Right ventricle myocardium superior (tissue), 1 donor: ENCODE data around the gene PSMA1. TPM values are rescaled to one million over a fixed set of nuclear protein-coding genes. Genes with fewer than 3 reads are reported as not detected.
"Not testable (repeated sequence)": the region's sequence is repeated elsewhere in the genome, so short reads cannot be mapped to it uniquely, and the experiment has no call there.

Experiments
- ATAC-seq: fragments of 200-7000 bp; cut with Tn5 transposase; one replicate; pipeline ENCODE4 v1.9.1; 2020; ENCODE audit warnings: mild to moderate bottlenecking; ENCODE audit not compliant: poor library complexity
- DNase-seq: peaks from one replicate; pipeline ENCODE4 v3.0.0-alpha.2; 2020
- intact Hi-C: fragments of 100-400 bp; cut with DNase I; formaldehyde crosslinking; loops from one replicate; pipeline ENCODE4 v1.11.2; 2022
- total RNA-seq: library from RNA; stranded (reverse); fragmentation: NEBNext Ultra II Directional; extraction: Animal tissue kit (Norgen Biotek cat#: 25700); gene quantifications from one replicate; pipeline ENCODE4 v1.2.1, GENCODE V29; 2021
- donor health status: DM: no; HTN: yes; CAD: no; lungs with severe emphysema.

PSMA1 gene
- total RNA-seq, 1 donor from 2014 or later = 110 TPM

DNA sequence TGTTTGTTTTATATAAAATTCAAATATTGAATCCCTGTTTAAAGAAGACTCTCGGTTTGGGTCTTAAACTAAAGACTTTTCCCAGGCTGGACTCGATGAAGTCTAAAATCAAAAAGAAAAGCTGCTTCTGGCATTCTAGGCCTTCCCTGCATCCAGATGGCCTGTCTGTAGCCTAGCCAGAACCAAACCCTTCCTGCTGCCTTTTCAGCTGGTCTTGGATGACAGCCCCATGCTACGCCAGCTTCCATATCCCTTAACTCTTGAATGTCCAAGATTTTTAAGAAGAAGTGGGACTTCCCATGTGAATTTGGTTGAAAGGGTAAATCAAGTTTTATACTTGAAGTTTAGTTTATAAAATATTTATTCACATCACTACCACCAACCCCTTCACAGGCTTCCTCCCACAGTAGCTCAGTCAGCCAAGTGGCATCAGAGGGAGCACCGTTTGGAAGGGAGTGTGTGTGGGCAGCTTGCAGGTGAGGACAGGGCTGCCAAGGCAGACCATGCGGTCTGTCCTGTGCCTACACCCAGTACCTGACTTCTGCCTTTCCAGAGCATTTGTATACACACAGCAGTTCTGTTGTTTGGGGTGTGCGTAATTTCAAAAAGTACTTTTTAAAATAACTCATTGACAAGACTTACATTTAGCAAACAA is 18.2 kb upstream of the PSMA1 start:
- intact Hi-C loops = loop anchor here (10.0 kb wide), 1 partner anchor 366 kb away; no protein-coding TSS in a partner anchor
- DNase-seq = no peak
- ATAC-seq = peak; percentile 40

DNA sequence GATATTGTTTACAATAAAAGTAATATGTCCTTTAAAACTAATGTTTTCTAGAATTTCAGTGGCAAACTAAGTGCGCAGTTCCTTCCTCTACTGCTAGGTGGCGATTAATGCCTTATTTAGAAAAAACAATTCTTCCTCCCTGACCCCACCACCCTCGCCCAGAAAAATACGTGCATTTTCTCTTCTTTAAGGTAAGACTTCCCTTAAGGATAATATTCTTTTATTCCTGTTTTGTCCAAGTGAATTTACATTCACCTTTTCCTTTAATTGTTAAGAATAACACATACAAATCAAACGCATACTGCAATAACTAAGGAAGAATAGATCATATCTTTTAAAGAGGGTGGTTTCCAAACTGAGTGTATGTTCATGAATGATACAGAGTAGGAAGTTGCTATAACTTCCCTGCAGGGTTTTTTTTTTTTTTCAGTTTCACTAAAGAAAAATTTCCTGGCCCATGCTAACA is 17.0 kb upstream of the PSMA1 start:
- DNase-seq (no peak), ATAC-seq (no peak)
- intact Hi-C loops = loop anchor here (10.0 kb wide), 1 partner anchor 368 kb away; no protein-coding TSS in a partner anchor

DNA sequence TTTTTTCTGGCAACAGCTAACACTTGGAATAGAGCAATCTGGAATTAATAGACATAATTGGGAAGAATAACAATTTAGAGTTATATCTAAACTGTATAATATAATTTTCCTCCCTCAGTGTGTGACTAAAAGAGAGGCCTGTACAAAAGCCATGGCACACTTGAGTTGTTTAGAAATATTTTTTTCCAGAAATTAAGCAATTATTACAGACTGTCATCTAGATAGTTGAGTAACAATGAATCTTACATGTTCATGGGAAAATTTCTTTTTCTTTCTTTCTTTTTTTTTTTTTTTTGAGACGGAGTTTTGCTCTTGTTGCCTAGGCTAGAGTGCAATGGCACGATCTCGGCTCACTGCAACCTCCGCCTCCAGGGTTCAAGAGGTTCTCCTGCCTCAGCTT is 15.0 kb upstream of the PSMA1 start:
- intact Hi-C loops = loop anchor here (10.0 kb wide), 1 partner anchor 370 kb away; no protein-coding TSS in a partner anchor
- not testable (repeated sequence) for DNase-seq, ATAC-seq

DNA sequence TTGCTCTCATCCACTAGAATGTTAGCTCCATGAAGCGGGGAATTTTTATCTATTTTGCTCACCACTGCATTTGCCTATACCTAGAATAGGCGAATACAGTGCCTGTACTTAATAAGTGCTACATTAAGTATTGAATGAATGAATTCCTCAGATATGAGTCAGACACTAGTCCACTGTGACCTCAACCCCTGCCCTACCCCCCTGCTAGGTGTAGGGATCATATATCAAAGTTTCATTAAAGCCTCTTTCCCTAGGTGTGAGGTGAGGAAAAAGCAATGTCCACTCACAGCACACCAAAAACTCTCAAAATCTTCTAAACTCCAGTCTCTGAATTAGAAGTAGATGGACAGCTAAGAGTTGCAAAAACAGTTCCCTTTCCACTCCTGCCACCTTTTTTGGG is 9.8 kb upstream of the PSMA1 start:
- intact Hi-C loops = loop anchor here (10.0 kb wide), 1 partner anchor 375 kb away; no protein-coding TSS in a partner anchor
- ATAC-seq (no peak), DNase-seq (no peak)

DNA sequence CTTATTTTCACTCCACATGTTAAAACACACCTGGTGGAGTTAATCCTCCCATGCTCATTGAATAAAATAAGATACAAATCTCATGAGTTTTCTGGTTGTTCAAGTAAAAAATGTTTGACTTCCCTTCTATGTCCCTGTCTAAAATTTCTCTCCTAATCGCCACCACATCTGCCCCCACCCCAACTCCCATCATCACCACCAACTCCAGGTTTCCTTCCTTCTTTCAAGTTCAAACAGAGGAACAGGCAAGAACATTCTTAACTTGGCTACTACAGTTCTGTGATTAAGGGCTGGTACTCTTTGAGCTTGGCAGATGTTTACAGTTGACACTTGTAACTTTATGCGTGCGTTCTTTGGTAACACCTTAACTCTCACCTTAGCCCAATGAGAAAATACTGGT is 9.1 kb upstream of the PSMA1 start:
- no peak for ATAC-seq
- DNase-seq = no peak
- intact Hi-C loops = no loop called here

DNA sequence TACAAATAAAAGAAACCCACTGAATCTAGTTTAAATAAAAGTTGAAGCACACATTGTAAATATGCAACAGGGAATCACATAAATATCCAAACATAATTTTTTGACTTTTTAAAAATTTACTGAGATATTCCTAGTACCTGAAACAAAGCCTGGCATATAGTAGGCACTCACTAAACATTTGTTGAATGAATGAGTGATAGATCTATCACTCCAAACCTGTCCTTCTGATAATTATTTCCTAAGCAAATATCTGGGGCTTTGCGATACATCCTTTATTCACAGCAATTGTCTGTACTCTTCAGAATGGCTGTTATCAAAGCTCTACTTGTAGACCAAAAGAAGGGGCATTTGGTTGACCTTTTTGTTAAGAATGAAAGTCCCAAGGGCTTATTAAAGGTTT is 2.6 kb upstream of the PSMA1 start:
- intact Hi-C loops = no loop called here
- DNase-seq = no peak
- no peak for ATAC-seq

DNA sequence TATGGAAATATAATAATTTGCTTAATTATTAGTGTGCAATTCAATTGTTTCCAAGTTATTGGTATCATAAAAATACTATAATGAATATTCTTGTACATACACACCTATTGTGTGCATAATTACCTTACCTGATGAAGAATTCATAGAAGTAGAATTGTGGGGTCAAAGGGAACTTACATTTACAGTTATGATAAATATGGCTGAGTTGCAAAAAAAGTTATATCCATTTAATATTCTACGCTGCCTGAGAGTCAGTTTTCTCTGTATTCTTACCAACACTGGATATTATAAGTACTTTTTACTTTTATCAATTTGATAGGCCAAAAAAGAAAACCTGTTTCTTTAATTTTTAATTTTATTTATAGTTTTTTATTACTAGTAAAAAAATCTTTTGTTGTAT is 2.1 kb upstream of the PSMA1 start:
- intact Hi-C loops = no loop called here
- ATAC-seq = no peak
- no peak for DNase-seq

DNA sequence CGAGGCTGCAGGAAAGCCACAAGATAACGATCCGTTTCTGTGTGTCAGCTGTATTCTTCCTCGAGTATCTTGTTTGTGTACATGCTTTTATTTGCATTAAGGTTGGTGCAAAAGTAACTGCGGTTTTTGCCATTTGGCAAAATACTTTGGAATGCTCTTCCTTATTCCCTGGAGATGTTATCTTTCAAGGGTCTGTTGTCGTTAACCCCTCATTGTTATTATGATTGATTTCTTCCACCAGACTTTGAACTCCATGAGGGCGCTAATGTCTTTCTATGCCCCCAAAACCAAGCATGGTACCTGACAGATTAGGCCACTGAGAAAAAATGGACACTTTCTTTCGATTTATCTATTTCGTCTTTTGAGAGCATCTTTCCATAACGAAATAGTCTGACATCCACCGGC is 563 bp upstream of the PSMA1 start:
- intact Hi-C loops = no loop called here
- ATAC-seq (no peak), DNase-seq (no peak)

DNA sequence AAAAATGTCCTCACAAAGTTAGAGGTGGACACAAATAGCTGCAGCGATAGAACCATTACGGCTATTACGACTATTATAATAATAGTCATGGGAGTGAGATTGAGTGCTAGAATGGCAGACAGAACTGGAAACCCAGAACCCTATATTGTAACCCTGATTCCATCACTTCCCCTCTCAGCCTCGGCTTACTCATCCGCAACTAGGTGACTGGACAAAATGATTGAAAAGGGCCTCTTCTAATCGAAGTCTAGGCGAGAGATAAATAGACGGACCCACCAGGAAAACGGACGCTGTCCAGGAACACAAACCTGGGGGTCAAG is 629 bp downstream of the PSMA1 start:
- DNase-seq = no peak
- intact Hi-C loops = no loop called here
- no peak for ATAC-seq

DNA sequence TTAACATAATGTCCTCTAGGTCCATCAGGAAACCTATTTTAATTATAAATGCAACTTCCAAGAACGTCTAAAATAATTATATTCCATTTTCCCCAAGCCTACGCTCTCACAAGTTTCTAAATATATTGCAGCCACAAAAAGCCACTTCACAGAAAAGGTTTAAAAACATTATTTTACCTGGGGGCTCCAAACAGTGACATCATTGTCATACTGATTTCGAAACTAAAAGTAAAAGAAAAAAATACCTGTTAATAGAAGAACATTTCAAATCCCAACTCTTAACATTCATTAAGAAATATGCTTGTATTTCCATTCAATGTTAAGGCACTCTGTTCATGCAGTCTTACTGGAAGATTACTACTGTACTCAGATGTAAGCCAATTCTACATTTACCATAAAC is 1.4 kb downstream of the PSMA1 start:
- intact Hi-C loops = no loop called here
- ATAC-seq = no peak
- DNase-seq = no peak

DNA sequence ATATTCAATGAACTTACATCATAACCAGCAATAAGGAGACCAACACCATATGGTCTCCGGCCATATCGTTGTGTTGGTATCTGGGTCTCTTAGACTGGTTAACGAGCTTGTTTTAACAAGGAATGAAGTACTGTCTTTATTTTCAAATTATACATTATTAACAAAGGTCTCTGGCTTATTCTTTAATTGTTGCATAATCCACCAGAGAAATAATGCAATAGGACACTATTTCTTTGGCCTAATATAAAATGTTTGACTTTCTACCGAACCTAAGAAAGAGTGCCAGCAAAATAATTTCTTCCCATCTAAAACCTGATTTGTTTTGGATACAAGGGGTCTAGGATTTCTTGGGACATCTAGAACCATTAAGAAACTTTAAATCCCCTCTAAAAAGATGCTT is 6.4 kb downstream of the PSMA1 start:
- intact Hi-C loops = loop anchor here (5.0 kb wide), 1 partner anchor 36 kb away; no protein-coding TSS in a partner anchor

DNA sequence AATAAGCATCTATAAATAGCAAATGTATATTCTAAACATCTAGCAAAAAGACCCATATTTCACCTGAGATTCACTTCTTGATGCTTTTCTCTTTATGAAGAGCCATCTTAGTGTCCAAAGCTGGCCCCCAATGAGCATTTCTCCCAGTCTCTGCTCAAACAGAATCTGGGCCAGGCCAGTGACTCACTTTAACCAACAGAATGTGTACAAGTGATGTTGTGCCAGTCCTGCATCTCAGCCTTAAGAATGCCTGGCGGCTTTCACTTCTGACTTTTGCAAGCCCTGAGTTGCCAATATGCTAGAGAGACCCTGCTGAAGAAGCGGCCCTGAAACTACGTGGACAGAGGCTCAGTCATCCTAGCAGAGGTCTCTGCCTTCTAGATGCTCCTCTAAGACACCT is 13.7 kb downstream of the PSMA1 start:
- DNase-seq = no peak
- intact Hi-C loops = no loop called here
- no peak for ATAC-seq

More for the DNA sequence above, 6.4 kb downstream of the PSMA1 start:
- DNase-seq = no peak
- no peak for ATAC-seq

DNA sequence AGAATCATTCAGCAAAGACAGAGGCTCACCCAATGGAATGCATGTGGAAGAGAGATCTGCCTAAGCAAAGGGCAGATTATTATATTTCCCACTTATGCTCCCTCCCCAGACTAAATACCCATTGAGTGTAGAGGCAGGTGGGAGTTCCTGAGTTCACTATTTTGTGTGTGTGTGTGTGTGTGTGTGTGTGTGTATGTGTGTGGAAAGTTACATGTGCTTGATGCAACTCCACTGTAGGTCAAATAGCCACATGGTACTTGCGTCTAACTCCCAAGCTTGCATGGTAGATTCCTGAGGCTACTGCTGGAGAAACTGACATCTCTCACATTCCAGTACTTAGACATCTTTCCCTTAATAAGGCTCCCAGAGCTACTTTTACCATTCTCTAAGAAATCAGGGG is 17.2 kb downstream of the PSMA1 start:
- ATAC-seq (no peak), DNase-seq (no peak)
- intact Hi-C loops = no loop called here

DNA sequence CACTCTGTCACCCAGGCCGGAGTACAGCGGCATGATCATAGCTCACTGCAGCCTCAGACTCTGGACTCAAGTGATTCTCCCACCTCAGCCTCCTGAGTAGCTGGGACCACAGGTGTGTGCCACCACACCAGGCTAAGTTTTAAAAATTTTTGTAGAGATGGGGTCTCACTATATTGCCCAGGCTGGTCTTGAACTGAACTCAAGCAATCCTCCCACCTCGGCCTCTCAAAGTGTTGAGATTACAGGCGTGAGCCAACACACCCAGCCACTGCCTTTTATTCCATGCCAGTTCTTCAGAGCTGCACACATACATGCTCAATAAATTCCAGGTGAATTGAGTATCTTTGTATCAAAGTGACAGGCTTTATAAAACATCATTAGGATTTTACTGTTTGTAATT is 18.1 kb downstream of the PSMA1 start:
- ATAC-seq = no peak
- intact Hi-C loops = no loop called here
- DNase-seq = no peak

DNA sequence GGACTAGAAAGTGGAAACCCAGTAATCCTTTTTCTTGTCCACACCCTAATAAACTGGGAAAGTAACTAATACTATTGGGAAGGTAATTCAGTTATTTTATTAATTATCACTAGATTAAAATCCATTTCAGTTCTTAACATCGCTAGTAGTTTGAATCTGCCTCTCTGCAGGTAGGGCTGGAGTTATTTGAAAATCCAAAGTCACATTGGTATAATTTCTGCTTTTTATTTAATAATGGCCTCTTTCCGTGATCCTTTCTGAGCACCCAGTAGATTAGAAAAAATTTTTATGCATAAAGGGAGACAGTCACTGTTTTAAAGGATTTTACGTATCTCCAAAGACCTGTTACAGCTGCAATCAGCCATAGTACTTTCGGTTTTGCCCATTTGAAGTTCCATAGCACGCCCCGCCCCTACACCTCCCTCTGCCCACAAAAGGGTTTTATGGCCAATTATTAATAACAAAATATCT is 20.0 kb downstream of the PSMA1 start:
- intact Hi-C loops = no loop called here
- ATAC-seq (peak; percentile 79), DNase-seq (peak; percentile 60)

DNA sequence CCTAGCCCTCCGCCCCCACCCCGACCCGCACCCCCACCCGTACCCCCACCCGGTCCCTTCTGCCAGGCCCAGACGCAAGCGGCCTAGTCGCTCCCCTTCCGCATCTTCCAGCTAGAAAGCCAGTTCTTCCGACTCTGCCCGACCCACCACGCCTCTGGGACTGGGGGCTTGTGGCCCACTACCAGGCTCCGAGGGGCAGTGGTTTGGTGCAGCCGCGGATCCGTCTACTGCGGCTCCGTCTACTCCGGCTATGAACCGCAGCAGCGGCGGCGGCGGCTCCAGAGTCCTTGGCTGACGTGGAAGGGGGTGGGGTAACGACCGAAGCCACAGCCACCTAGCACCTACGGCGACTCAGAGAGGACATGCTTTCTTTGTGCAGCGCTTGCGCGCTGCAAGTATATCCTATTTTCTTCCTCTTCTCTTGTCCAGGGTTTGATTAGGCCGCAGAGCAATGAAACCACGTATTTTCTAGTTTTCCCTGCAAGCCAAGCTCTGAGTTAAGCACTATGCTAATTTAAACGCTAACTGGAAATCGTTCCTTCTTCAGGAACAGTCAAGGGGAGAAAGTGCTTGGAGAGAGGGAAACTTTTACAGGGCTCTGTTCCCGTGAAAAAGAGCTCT is 20.5 kb downstream of the PSMA1 start, which contains the start of gene COPB1:
TSS of gene COPB1 (minus strand) at position 252 of the 621 bp plus-strand sequence. CDS start 883 bp downstream, outside the sequence.
- peak; percentile 96 for DNase-seq
- peak; percentile 100 for ATAC-seq
- intact Hi-C loops = no loop called here

DNA sequence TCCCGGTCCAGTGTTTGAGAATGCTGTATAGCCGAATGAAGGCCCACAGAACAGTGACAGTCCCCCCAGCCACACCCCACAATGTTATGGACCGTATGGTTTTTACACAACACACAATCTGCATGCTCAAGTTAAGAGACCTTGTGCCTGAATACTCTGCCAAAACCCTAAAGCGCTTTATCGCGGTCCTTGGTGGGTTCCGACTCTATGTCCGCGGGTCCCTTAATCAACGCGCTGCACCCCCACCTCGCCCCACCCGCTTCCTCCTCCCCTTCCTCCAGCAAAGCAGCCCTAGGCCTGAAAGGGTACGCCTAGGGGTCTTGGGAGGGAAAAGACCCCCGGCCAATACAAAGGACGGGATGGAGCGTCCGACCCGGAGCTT is 21.0 kb downstream of the PSMA1 start:
- intact Hi-C loops = no loop called here
- ATAC-seq = peak; percentile 45
- no peak for DNase-seq

DNA sequence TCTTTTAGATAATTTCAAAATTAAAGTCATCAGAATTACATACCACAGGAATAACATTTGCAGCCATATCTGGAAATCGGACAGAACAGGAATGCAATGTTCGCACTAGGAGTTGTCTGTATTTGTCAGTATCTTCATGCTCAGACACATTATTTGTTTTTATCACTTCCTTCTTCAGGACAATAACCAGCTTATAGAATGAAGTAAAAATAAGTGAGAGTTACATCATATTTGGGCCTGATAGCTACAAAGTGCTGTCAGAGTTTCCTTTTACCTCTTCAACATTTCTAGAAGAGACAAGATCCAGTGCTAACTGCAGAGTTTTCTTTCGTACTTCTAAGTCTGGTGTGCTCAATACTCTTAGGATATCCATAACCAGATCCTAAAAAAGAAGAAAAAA is 39.5 kb downstream of the PSMA1 start:
- no peak for DNase-seq
- intact Hi-C loops = no loop called here
- ATAC-seq = no peak

DNA sequence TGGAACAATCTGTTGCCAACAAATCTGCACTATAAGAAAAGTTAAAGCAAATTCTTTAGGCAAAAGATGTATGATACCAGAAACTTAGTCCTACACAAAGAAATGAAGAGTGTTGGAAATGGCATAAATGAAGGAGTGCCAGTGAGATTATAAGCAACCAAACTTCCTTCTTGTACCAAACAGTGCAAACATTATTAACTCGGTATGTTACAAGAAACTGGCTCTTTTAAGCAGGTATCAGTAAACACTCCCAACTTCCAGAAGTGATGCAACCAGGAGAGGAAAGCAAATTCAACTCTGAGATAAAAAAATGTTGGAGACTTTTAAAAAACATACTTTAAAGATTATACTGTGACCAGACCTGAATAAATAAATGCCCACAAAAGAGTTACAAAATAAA is 49.1 kb downstream of the PSMA1 start:
- DNase-seq (no peak), ATAC-seq (no peak)
- intact Hi-C loops = no loop called here

DNA sequence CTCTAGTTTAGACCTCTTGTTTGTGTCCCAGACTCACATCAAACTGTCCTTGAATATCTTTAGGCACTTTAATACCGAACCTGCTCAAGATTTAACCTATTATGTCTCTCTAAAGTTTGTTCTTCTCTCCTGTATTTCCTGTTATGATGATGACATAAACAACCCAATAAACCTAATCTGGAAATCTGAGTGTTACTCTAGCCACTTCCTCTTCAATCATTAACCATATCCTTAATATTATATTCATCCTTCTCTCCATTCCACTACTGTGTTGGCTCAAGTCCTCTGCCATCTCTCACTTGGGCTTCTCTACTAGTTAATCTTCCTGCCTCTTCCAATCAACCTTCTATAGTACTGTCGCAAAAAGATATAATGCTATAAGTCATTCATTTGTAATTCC is 56.6 kb downstream of the PSMA1 start:
- ATAC-seq (no peak), DNase-seq (no peak)
- intact Hi-C loops = no loop called here
